ENCODE results near the gene MEN1. TPM values are rescaled to one million over a fixed set of nuclear protein-coding genes. Genes with fewer than 3 reads are reported as not detected.

The MEN1 gene
- total and polyA plus RNA-seq, 9 of the 15 experiments (the other 6 are each of a cell fraction or from before 2014, with no cell fraction given) = 3.4 to 57.2 (median 19.3) TPM

DNA sequence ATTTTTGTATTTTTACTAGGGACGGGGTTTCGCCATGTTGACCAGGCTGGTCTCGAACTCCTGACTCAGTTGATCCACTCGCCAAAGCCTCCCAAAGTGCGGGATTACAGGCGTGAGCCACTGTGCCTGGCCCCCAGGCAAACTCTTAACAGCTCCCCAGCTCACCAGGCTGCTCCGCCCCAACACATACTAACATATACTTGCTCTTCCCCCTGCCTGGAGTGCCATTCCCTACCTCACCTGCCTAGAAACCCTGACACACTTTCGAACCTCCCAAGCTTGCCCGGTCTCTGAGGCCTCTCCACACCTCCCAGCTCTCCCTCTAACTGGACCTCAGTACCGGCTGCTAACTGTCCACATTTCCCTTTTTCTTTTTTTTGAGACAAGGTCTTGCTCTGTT is 15.8 kb downstream of the MEN1 start (continued):
- TF ChIP-seq, protein P1, sequence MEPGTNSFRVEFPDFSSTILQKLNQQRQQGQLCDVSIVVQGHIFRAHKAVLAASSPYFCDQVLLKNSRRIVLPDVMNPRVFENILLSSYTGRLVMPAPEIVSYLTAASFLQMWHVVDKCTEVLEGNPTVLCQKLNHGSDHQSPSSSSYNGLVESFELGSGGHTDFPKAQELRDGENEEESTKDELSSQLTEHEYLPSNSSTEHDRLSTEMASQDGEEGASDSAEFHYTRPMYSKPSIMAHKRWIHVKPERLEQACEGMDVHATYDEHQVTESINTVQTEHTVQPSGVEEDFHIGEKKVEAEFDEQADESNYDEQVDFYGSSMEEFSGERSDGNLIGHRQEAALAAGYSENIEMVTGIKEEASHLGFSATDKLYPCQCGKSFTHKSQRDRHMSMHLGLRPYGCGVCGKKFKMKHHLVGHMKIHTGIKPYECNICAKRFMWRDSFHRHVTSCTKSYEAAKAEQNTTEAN (CRISPR knock-in tag; IDR thresholded peaks at IDR 0.05) = no peak
- no peak for TF ChIP-seq SETDB1 (IDR thresholded peaks at IDR 0.05; ENCODE audit: low read length)
- TF ChIP-seq FIP1L1 (IDR thresholded peaks at IDR 0.05; ENCODE audit: low read depth, low read length, poor library complexity, severe bottlenecking) = no peak
- no peak for TF ChIP-seq FOSL1 (tag; conservative IDR thresholded peaks at IDR 0.05)
- TF ChIP-seq, protein P2, sequence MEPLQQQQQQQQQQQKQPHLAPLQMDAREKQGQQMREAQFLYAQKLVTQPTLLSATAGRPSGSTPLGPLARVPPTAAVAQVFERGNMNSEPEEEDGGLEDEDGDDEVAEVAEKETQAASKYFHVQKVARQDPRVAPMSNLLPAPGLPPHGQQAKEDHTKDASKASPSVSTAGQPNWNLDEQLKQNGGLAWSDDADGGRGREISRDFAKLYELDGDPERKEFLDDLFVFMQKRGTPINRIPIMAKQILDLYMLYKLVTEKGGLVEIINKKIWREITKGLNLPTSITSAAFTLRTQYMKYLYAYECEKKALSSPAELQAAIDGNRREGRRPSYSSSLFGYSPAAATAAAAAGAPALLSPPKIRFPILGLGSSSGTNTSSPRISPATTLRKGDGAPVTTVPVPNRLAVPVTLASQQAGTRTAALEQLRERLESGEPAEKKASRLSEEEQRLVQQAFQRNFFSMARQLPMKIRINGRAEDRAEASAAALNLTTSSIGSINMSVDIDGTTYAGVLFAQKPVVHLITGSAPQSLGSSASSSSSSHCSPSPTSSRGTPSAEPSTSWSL (CRISPR knock-in tag; IDR thresholded peaks at IDR 0.05; ENCODE audit: borderline replicate concordance) = no peak
- TF ChIP-seq, protein P3, sequence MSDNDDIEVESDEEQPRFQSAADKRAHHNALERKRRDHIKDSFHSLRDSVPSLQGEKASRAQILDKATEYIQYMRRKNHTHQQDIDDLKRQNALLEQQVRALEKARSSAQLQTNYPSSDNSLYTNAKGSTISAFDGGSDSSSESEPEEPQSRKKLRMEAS (CRISPR knock-in tag; IDR thresholded peaks at IDR 0.05) = no peak
- TF ChIP-seq ZNF830 (CRISPR knock-in tag; IDR thresholded peaks at IDR 0.05) = no peak
